NCI-H128 (cell line): ENCODE measurements around the gene TBC1D22A.
"Not testable (repeated sequence)": the region's sequence is repeated elsewhere in the genome, so short reads cannot be mapped to it uniquely, and the experiment has no call there.

ENCODE experiments used
- DNase-seq: peaks from one replicate; lab custom pipeline; 2025; ENCODE audit not compliant: unreplicated experiment; lab: John Stamatoyannopoulos, UW

TBC1D22A gene

DNA sequence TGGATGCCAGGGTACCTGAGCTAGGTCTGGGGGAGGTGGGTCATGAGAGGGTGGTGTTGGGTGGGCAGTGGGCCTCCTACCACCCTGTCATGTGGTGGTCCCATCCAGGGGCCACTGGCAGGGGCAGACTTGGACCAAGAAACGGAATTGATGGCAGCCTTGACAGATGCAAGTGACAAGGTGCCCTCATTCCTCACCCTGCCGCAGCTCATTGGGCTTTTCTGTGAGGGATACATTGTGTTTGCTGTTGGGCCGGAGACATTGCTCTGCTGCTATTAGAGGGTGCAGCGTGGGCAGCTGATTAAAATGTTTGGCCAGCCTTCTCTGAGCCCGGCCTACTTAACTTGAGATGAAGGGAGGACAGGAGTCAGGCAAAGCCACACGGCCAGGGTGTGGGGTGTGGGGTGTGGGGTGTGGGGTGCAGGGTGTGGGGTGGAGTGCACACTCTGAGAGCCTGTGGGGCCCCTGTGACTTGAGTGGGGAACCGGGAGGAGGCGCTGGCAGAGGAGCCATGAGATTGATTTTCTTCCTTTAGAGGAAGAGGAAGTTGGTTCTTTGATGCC lies 351.5 kb downstream of the TBC1D22A start:
- no peak for DNase-seq

DNA sequence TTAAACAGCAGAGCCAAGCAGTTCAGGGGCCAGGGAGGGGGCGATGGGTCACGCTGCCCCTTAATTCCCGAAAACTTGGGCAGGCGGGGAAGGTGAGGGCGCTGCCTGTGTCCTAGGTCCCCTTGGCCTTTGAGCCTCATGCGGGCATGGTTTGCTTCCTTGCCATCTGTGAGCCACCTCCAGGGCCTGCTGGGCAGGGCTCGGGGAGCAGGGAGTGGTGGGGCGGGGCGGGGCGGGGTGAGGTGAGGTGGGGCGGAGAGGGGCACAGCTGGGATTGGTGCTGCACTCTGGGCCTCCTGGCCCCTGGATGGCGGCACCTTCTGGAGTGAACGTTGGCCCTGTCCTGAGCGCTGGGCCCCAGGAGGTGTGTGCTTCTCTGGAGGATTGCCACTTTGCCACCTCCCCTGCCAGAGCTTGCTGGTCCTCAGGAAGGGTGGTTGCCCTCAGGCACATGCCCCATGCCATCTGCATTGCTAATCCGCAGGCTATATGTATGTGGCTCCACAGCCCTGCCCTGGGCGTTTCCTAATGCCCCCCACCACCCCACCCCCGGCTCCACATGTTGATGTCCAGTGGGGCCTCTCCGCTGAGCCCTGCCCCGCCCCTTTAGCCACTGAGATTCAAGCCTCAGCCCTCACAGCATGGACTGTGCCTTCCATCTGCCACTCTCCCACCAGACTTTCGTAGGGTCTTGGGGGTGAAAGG lies 352.5 kb downstream of the TBC1D22A start:
- no peak for DNase-seq

DNA sequence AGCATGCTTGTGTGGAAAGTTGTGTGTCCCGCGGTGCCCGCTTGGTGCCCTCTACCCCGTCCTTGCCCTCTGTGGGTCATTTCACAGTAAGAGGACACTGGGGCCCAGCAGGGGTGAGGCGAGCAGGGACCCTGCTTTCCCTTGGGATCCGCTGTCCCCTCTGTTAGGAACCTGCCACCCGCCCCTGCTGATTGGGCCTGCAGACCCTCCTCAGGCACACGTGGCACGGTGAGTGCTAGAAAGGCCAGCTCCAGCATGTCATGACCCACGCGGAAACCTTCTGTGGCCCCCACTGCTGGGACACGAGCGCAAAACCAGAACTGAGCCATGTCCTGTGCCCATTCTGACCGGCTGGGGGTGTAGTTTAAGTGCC lies 353.1 kb downstream of the TBC1D22A start:
- no peak for DNase-seq

DNA sequence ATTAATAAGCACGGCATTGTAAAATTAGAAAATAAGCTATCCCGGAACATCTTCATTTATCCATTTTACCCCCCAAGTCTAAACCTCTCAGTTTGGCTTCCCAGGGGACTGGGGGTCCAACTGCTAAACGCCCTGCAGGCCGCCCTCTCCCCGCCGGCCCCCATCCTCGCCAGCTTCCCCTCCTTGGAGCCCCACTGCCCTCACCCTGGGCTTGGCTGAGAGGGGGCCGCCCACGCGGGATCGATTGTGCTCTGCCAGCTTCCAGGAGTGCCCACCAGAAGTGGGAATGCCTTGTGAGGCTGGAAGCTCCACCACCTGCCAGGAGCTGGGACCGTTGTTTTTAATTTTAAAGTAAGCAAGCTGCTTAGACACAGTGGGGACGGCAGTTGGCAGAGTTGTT lies 353.5 kb downstream of the TBC1D22A start:
- no peak for DNase-seq

DNA sequence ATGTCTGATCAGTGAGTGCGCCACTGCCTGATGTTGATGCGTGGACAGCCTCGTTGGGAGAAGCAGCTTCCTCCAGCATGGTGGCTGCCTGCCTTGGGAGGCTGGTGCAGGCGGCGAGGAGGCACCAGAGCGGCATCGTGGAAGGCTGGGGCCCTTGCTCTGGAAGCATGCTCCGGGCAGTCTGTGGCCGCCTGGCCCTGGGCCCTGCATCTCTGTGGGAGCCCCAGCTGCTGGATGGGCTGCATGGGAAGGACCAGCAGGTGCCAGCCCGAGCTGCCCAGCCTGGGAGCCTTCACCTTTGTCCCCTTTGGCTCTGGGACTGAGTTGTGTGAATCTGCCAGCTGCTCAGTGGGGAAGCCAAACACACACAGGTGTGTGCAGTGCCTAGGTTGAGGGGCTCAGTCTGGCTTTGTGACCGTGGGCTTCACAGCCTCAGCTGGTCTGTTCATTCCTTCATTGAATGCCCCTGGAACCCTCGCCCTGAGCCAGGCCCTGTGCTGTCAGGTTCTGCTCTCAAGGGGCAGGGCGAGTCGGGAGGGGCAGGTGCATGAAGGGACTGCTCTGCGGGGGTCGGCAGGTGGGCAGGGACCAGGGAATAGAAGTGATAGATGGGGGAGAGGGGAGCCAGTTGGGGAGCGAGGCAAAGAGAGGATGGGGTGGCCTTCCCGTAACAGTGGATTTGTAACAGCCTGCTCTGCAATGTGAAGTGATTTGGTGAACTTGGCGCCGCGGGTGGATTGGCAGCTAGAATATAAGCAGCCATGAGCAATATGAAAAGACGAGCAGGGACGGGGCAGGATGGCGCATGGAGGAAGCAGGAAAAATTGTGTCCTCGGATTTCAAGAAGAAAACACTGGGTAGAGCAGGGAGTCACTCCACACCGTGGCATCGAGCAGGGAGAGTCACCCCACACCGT lies 354.2 kb downstream of the TBC1D22A start:
- no peak for DNase-seq

DNA sequence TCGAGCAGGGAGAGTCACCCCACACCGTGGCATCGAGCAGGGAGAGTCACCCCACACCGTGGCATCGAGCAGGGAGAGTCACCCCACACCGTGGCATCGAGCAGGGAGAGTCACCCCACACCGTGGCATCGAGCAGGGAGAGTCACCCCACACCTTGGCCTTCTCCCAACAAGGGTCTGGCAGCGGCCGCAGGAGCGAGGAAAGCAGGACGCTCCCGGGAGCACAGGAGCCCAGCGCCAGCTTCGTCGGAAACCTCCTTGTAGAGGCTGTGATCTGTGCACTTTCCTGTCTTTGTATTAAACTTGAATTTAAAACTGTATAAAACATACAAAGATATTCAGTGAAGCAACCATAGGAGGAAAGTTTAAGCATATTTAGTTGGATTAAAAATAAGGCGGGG lies 355.0 kb downstream of the TBC1D22A start:
- DNase-seq = not testable (repeated sequence)

DNA sequence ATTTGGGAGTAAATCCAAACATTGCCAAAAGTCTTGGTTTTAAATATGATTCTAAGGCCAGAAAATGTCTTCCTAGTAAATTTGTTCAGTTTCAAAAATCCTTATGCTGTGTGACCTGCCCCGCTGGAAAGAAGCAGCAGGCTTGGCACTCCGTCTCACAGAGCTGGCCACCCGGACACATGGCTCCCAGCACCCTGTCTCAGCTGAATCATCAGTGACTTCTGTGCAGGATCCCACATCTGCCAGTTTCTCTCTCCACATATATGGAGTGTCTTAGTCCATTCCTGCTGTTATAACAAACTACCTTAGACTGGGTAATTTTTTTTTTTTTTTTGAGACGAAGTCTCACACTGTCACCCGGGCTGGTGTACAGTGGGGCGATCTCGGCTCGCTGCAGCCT lies 356.7 kb downstream of the TBC1D22A start:
- DNase-seq = no peak

DNA sequence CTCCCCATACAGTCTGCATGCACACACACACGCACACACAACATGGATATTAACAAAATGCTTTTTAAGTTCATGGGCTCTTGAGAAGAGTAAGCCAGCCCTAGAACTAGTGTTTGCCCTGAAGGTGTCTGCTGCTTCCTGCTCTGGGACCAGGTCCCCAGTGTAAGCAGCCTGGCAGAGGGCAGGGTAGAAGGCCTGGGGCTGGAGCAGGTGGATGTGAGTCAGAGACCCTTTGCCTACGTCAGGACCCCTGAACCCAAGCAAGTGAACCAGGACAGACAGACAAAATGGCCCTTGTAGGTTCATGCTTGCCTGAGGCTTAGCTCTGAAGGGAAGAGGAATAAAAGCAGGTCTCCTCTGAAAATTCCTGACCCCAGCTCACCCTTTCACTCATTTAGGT lies 357.9 kb downstream of the TBC1D22A start:
- no peak for DNase-seq

DNA sequence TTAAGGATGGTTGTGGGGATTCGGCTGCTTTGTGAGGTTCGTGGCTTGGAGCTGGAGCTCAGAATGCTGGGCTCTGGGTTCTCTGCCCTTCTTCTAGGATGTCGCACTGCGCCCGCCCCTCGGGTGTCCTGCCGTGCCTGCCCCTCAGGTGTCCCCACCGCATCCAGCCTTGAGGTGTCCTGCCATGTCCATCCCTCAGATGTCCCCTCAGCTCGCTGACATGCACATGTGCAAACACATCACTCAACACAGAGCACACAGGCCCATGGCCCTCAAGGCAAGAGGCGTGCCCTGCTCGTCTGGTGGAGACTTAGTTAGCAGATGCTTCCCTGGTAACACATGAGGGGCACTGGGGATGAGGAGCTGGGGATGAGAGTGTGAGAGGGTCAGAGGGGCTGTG lies 359.3 kb downstream of the TBC1D22A start:
- no peak for DNase-seq

DNA sequence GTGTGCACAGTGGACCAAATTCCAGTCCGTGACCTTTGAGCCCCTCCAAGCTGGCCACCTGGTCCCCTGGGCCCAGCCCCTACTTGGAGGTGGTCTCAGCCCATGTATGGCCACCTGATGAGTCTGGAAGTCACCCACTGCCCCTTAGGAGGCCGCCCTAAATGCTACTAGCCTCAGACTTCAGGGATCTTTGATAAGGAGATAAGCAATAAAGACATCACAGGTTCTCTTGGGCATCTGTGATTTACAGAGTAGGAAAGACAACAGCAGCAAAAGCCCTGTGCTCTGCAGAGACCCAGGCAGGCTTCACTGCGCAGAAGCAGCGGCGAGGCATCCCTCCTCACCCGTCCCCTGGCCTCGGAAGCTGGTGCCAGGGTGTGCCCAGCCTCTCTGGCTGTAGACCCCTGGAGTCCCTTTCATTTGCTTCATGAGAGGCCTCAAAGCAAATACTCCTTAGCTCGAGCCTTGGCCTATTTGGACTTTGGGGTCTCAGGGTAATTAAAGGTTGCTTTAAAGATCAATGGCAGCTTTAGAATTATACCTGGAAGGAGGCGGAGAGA lies 360.1 kb downstream of the TBC1D22A start:
- DNase-seq = no peak

DNA sequence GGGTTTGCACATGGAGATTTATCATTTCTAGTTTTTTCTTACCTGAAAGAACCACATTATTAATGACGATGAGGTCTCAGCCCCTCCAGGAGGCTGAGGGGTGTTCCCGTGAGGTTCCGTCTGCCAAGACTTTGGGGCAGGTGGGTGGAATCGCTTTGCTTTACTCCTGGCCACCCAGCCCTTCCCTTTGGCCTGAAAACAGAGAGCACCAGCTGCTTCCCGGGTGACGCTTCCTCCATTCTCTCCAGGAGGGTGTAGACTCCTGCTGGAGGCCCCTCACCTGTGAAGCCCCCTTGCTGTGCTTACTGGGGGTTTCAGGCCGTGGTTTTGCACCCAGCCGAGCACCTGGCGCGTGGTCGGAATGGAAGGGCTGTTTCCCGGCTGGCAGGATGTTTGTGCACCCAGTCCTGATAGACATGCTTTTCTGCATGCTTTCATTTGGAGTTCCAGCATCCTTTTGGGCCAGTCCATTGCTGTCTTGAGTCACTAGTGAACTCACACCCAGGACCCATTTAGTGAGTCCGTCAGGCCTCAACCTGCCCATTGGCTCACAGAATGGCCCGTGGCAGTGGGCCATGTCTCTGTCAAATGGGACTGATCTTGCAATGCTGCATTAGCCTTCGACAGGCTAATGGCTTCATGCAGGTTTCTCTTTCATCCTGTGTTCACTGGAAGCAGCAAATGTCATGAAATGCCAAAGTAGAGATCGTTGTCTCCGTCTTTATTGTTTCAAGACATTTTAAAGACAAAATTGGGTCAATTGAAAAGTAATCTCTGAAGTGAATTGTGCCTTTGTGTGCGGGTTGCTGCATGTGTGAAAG lies 360.8 kb downstream of the TBC1D22A start:
- DNase-seq = no peak

DNA sequence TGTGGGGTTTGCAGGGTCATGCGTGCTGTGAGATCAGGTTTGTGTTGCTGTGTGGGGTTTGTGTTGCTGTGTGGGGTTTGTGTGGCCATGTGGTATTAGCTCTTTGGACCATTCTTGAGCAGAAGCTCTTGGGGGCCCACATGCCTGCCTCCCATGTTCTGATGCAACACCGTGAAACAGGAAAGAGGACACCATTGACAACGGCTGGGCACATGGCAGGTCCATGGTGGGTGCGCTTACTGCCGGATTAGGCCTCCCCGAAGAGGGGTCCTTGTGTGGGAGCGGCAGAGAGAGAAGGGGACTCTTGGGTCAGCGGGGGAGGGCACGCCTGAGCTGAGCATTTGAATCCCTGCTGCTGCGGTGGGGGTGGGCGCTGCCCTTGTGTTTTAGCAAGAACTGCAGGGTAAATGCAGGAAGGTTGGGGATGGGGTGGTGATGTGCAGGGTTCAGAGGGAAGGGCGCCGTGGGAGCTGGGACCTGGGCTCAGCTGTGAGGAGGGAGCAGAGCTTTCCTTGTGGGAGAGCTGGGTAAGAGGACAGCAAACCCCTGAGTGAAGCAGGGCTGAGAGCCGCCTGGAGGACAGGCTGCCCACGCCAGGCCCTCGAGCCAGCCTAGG lies 361.5 kb downstream of the TBC1D22A start:
- DNase-seq = no peak

DNA sequence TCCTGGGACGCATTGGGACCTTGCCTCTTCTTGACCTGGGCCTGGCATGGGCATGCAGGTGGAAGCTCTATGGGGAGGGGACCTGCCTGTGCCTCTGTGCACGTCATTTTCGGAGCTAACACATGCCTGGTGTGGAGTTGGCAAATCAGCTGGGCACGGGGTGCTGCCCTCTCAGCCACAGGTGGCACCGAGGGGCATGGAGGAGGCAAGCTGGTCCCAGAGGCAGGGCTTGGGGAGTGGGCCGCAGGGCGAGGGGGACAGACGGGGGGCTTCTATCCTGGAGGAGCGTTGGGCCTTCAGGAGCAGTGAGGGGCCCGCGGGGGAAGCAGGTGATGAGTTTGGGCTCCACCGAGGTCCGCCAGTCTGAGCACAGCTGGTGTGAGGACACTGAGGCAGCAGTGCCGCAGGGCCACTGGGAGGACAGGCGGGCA lies 362.0 kb downstream of the TBC1D22A start:
- DNase-seq = no peak

DNA sequence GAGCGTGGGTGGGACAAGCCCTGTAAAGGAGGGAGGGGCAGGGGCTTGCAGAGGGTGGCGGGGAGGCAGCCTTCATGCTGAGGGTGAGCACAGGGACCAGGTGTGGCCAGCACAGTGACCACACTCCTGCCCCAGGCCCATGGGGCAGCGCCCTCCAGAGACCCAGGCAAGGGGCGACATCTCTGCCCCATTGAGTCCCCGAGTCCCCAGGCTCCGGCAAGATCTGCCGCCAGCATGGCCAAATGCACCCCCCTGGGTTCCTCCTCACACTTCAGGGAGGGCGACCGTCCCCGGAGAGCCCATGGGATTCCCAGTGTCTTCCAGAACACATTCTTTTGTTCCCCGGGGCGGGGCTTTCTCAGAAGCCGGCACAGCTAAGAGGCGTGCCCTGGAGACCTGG lies 362.5 kb downstream of the TBC1D22A start:
- no peak for DNase-seq

DNA sequence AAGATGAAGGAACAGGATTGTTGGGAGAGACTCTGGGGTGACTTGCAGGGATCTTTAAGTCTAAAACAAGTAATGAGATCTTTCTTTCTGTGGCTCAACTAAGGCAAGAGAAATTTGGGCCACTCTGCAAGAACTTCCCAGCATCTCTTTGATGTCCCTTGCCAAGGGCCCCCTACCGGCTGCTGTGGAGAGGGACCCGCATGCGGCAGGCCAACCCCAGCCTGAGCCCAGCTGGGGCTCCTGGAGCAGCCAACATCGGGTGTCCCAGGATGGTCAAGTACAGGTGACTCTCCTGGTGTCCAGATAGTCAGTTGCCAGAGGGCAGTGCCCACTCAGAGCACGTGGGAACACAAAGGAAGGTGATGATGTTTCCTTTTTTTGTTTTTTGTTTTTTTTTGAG lies 363.2 kb downstream of the TBC1D22A start:
- no peak for DNase-seq

DNA sequence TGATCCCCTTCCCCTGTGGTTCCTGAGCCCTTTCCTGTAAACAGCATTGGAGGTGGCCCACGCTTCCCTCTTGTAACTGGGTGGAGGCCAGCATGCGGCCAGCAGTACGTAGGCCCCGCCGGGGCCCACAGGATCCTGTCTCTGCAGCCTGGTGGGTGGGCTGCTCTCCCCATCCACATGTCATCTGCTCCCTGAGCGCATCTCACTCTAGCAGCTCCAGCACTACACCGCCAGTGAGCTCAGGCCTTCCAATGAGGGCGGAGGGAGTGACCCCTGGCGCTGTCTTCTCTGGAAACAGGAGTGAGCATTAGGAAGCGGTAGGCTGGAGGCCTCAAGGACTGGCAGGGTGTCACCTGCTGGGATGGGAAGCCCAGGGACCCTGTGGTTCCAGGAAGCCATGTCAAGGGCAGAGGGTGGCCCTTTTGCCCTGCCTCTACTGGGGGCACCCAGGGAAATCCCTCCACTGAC lies 363.9 kb downstream of the TBC1D22A start:
- DNase-seq = no peak

DNA sequence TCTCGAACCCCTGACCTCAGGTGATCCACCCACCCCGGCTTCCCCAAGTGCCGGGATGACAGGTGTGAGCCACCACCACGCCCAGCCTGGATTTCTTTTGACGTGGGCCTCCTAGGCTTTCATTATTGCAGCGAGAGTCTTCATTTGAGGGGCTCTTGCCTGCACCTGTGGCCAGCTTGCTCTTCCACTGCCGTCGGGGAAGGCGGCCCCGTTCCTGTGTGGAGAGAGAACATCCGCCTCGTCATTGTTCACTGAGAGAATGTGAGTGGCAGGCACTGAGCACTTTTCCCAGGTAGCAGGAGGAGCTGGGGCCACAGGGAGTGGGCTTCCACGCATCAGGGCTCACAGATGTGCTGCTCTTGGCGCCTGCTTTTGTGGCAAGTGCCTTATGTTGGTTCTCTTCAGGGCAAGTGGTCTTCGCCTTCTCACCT lies 365.0 kb downstream of the TBC1D22A start:
- no peak for DNase-seq

DNA sequence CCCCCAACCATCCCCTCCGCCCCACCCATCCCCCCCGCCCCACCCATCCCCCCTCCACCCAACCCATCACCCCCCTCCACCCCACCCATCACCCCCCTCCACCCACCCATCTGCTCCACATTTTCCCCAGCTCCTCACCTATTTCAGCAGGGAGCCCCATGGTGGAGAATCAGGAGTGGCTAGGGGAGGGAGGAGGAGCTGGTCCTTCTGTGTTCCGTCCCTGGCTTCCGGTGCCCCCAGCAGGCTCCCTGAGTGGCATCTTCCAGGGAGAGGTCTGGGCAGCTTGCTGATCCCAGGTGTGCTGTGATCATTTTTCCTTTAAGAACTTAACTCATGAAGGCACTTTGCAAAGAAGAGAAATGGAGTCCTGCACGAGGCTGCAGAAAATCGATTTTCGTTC lies 365.8 kb downstream of the TBC1D22A start:
- no peak for DNase-seq

DNA sequence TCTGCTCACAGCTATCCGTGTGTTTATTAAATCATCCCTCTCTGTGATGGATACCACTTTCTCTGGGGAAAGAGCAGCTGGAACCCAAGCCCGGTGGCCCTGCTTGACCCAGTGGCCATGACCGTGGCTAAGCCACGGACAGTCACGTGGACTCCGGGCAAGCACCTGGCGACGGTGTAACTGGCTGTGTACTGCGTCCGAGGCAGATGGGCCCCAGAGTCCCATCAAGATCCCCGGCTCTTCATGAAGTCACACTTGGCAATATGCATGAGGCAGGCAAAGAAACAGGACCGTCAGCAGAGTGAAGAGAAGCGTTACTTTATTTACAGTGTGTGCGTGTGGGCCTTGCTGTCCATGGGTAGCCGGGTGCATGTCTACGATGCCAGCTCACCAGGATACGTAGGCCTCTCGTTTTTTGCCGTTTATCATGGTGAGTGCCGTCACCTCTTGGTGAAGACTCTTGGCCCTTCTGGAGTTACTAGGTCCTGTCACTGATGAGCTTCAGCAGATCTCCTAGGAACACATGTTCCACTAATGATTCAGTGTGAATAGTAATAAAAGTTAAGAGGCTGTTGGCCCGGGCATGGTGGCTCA lies 366.3 kb downstream of the TBC1D22A start:
- DNase-seq = no peak
